GM12872 (cell line): Measurements from ENCODE around the gene STC2.

ENCODE experiments used
- CTCF ChIP-seq: IDR thresholded peaks from 3 replicates; pipeline ENCODE4 v1.5.1; 2011; ENCODE audit warnings: low read depth, mild to moderate bottlenecking, low read length, moderate library complexity; ENCODE audit not compliant: insufficient read depth

STC2 gene

GRCh38 chr5:173302546-173303155, 25.6 kb downstream of the STC2 start:
- no peak for TF ChIP-seq CTCF

DNA sequence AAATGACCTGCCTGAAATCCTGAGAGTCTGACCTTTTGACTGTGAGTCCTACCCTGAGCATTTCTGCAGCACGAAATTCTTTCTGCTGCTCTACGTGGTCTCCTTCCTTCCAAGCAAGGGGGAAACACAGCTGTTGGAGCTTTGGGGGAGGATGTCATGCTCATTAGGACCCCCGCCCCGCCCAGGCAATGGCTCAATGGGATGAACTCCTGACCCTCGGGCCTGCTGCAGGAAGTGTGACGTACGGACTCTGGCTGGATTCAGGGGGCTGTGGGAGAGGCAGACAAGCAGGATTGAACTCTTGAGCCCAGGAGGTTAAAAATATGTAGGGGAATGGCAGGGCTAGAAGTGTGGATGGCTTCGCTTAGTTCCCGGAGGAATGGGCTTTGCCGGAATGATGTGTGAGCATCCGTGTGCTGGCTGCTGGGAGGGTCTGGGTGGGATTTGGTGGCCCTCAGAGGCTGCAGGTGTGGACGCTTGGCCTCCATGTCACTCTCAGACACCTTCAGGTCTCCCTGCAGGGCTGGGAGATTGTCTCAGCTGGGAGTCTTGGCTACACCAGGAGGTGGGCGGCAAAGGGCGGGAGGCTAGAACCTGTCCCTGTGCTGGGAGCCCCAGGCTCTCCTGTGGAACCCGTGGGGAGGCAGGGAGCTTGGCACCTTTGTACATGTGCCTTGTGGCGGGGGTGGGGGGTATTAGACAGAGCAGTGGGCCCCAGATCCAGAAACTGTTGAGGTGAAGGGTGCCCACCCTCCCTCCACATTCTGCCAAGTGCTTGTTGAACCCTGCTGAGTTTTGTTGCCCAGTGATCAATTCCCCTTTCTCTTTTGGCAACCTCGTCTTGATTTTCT, 26.3 kb downstream of the STC2 start:
- TF ChIP-seq CTCF, result no peak

- TF ChIP-seq CTCF, result no peak
Measured at GRCh38 chr5:173300389-173301047, 27.7 kb downstream of the STC2 start.

GRCh38 chr5:173299820-173300219, 28.4 kb downstream of the STC2 start:
- TF ChIP-seq CTCF, result no peak

DNA sequence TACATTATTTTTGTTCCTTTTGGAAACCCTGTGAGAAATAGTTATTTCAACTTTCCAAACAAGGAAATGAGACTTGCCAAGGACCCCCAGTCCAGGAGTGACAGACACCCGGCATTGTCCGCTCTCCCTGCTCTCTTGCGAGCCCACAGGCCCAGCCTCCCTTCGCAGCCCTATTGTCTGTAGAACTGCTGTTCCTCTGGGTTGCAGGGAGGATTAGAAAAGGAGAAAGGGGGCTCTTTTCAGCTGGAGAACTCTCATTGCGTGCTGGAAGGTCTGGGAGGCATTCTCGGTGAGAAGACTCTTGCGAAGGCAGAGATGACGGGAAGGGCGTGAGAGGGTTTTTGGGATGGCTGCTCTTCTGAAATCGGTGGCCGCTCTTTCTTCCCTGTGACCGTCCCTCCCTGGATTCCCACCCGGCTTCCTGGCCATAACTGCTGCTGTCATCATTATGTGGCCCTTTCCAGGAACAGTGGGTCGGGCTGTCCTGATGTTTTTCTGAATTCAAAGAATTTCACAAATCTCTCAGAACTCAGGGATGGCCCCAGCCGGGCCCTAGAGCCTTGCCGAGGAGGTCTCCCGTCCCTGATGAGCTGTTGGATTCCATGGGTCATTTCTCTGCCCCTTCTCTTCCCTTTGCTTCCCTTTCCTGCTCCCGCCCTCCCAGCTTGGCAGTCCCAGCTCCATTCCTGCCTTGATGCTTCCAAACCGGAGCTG, 29.8 kb downstream of the STC2 start:
- TF ChIP-seq CTCF, result no peak

GRCh38 chr5:173297813-173298212, 30.4 kb downstream of the STC2 start:
- no peak for TF ChIP-seq CTCF
